Mesenteric fat pad (tissue), 1 donor: ENCODE data around the gene ATL1. TPM values are rescaled to one million over a fixed set of nuclear protein-coding genes. Genes with fewer than 3 reads are reported as not detected.
"Not testable (repeated sequence)": the region's sequence is repeated elsewhere in the genome, so short reads cannot be mapped to it uniquely, and the experiment has no call there.

Experiments
- DNase-seq: peaks from one replicate; pipeline ENCODE4 v3.0.0-alpha.2; 2020; ENCODE audit warnings: low spot score
- total RNA-seq: library from RNA; stranded (reverse); fragmentation: NEBNext Ultra II Directional; extraction: Animal tissue kit (Norgen Biotek cat#: 25700); gene quantifications from one replicate; pipeline ENCODE4 v1.2.1, GENCODE V29; 2021
- donor health status: DM: yes; HTN: yes; CAD: no.

ATL1 gene
- total RNA-seq, 1 donor from 2014 or later: 3.6 TPM

DNA sequence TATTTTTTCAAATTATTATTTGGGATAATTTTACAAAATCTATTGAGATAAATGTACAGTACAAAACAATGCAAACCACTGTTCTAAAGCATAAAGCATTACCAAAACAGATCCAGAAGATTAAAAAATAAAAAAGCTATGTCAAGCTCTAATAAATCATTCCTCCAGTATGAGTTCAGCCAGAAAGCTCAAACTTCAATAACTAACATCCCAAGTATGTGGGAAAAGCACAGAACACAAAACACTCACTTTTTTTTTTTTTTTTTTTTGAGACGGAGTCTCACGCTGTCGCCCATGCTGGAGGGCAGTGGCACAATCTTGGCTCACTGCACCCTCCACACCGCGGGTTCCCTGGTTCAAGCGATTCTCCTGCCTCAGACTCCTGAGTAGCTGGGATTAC is 96.8 kb downstream of the ATL1 start:
- no peak for DNase-seq

DNA sequence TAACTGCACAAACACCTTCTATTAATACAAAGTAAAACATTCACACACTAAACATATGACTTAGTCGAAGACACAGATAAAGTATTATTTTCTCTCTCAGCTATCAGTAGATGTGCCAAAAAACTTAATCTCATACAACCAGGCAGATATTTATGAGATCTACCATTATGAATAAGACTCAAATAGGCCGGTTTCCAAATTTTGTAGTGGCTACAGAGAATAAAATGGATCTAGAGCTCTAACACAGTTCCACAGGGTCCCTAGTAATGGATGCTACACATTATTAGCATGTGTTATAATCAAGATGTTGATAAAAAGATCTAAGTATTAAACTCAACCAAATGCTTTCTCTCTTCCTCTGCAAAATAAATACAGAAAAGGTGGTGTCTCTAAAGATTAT is 97.8 kb downstream of the ATL1 start:
- no peak for DNase-seq

DNA sequence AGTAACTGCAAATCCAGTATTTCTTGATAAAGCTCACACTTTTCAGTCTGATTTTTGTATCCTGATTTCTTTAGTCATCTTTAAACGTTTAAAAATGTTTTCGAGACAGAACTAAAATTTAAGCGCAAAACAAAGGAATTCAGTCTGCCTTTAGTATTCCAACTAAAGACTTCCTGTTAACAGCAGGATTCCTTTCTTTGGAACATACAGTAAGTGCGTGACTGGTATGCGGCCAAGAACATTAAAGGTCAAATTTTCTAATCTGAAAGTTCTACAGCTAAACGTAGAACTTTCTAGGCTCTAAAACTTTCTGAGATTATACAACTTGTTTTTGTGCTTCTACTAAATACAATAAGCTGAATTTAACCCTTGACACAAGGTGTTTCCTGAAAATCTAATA is 98.3 kb downstream of the ATL1 start:
- DNase-seq: no peak

DNA sequence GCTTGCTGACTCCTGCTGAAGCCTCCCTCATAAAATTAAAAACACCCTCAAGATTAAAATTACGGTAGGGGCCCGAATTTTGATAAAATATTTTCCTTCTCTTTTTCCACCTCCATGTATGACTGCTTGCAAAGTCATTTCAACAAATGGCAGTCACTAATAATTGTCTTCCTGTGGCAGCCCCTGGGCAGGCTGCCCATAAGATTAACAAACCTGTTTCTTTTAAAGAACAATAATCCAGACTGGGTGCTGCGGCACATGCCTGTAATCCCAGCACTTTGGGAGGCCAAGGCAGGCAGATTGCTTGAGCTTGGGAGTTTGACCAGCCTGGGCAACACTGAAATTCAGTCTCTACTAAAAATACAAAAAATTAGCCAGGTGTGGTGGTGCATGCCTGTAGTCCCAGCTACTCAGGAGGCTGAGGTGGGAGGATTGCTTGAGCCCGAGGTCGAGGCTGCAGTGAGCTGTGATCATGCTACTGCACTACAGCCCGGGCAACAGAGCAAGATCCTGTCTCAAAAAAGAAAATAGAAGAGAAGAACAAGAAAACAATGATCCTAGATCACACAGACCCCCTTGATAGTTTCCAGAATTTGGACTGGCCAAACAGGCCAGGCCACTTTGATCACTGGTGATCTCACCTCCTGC is 99.5 kb downstream of the ATL1 start:
- no peak for DNase-seq

DNA sequence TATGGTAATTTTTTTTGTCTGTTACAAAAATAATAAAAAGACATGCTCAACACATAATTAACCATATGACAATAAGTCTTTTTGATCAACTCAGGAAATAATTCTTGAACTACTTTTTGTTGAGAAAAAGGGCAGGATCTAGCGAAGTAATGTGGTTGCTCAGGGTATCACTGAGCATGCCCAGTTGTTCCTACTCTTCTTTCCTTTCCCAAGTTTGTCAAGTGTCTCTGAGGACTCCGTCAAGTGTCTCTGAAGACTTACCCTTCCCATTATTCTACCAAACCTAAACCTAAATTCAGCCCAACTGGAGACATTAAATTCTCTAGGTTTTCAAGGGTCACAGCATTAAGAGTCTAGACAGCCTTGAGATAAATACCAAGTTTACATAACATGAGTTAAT is 104.6 kb downstream of the ATL1 start:
- DNase-seq: not testable (repeated sequence)

DNA sequence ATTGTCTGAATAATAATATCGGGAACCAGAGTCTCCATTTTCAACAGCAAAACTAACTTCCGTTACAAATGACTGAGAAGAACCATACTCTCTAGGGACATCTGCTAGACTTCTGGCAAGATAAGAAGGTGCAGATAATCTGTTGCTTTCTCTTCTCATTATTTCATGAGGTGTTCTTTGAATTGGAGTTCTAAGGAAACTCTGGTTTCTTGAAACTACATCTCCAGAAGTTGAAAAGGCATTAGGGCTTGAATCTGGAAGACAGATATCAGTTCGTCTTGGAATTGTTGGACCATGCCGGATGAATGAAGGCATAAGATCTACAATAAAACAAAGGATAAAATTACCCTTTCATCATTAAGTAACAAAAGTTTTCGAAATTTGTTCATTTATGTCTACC is 105.4 kb downstream of the ATL1 start:
- DNase-seq: not testable (repeated sequence)

DNA sequence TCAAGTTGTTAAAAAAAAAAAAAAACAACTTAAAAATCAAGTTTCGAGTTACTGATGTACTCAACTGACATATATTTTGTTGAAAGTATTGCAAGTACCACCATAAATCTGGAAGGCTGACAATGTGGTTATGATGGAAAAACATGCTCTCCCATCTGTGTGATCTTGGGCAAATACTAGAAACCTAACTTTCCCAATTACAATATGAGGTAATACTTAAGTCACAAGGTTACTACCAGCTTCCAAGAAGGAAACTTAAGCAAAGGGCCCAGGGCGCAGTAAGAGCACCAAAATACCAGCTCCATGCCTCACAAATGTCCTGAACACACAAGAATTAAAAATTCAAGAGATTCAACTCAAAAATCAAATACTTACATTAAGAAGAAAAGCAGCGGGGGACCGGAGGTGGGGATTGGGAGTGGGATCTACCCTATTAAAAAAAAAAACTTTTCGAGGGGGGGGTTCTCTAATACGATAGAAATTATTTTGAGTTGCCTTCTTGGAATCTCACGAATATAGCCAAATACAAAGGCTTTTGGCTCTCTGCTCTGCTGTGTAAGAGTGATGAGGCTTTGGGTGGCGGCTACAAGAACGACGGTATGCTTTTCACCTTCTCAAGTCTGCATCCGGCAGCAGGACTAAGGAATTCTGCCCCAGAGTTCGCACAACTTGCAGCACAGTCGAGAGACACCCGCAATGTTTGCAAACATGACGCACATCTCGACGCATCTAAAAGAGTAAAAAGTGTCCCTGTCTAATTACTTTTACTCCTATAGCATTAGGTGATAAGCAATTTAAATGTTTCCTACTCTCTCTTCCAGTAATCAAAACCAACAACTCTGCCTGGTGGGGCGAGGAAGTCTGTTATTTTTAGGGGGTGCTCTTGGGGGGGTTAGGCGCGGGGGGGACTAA is 107.1 kb downstream of the ATL1 start:
- DNase-seq: no peak

DNA sequence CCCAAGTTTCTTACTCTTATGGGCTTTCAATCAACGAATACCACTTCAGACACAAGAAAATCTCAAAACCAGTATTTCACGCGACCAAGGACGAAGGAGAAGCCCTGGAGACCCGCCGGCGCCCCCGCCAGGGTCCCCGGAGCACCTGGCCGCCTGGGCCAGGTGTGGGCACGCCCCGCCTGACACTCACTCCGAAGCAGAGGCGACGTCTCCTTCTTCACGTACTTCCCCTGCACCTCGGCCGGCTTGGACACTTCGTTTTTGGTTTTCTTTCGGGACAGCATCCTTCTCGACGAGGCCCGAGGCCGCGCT is 107.7 kb downstream of the ATL1 start:
- no peak for DNase-seq

DNA sequence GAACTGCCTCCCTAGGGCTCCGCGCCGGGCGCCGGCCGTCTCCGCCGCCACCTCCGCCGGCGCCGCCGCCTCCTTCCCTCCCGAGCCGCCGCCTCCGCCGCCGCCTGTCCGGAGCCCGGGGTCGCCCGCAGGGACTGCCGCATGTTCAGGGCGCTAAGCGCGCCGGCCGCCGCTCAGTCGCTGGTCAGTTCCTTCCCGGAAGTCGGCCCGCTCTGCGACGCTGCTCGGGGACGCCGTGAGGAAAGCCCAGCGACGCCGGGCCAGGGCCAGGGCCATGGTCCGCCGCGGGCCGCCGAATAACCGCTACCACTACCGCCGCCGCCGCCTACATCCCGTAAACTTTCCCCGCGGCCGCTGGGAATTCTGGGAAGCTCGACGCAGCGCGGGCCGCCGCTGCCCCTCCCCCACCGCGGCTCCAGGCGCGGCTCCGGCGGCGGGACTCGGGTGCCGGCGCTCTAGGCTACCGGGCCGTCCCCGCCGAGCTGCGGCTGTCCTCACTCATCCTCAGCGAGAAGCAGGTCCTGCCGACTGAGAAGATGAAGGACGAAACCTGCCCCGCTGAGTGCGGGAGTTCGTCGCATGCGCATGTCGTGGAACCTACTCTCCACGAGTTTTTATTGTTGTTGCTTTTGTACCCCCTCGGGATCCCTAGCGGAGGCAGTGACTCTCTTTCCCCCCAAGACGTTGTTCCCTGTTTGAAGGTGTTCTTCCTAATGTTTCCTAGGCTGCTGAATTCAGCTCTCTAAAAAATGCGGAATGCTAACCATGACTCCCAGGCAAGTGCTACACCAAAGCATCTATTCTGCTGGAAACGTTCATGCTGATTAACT is 108.3 kb downstream of the ATL1 start, which contains the start of gene SAV1:
Gene SAV1, minus strand, starts transcription at position 311 of the 830 bp plus-strand sequence. CDS start 339 bp downstream, outside the sequence.
- DNase-seq: peak; percentile 96

DNA sequence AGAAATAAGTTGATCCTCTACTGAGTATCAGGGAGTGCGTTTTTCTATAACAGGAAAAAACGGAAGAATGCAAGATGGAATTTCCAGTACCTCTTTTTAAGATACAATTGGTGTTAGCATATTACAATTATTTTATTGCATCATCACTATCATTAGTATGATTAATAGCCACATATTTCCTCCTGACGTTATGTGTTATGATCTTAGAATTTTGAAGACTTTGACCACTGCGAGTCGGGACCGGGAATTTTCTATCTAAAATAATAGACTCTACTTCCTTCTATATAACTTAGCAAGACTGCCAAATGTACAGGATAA is 108.8 kb downstream of the ATL1 start:
- no peak for DNase-seq

DNA sequence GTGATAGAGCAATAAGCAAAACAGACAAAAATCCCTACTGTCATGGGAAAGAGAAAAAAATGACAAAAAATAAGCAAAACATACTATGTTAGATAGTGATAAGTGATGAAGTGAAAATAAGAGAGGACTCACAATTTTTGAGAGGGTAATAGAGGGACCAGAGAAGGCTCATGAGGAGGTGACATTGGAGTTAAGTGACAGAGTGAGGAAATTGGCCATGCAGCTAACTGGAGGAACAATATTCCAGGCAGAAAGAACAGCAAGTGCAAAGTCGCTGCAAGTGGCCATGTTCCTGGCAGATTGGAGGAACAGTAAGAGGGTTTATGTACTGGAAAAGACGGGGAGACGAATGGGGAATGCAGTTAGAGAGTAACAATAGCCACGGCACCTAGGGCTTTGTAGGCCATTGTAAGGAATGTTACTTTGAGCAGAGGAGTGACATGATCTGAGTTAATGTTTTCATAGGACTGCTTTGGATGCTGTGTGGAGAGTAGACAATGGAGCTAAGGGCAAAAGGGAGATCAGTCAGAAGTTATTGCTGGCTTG is 109.6 kb downstream of the ATL1 start:
- no peak for DNase-seq

DNA sequence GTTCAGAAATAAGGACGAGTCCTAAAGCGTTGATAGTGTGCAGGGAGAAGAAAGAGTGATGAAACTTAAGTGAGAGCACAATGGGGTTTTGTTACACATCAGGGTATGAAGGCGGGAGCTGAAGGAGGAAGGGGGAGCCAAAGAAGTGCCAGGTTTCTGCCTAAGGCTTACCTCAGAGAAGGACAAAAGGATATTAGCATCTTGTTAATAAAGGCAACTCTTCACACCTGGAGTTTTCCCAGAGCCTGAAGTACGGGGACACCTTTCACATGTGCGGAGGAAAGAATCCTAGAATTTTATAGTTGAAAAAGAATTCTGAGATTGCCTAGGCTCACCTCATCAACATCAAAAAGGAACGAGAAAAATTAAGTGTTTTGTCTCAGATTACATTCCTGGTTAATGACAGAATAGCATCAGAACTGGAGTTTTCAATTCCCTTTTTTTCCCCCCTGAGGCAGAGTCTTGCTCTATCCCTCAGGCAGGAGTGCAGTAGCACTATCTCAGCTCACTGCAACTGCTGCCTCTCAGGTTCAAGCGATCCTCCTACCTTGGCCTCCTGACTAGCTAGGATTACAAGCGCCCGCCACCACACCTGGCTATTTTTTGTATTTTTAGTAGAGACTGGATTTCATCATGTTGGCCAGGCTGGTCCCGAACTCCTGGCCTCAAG is 110.4 kb downstream of the ATL1 start:
- DNase-seq: no peak

DNA sequence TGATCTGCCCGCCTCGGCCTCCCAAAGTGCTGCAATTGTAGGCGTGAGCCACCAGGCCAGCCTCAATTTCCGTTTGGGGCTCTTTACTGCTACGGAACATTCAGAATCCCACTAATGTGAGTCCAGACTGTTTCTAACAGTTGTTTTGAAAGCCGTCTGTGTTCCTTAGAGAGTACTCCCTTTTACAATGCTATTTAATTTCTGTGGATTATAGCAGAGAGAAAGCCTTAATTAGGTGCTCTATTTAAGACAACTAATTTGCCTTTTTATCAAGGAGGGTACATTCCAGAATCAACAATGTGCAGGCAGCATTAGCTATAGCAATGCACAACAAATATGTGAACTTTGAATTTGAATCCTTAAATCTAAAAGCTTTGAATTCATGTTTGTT is 110.9 kb downstream of the ATL1 start:
- no peak for DNase-seq

DNA sequence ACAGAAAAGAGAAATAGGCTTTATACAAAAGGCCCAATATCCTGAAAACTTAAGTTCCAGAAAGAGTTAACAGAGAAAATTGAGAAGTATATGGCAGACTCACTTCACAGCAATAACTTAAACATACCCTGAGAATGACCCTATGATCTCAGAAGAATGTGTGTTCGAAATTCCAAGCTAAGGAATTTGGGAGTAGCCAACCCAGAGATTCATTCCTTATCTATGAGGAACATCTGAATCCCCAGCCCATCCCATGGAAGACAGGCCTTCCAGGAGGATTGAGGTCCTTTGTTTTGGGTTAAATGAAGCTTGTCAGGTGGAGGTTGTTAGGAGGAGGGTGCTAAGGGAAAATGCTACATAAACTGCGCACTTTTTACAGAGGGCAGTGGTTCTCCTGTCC is 115.7 kb downstream of the ATL1 start:
- no peak for DNase-seq

DNA sequence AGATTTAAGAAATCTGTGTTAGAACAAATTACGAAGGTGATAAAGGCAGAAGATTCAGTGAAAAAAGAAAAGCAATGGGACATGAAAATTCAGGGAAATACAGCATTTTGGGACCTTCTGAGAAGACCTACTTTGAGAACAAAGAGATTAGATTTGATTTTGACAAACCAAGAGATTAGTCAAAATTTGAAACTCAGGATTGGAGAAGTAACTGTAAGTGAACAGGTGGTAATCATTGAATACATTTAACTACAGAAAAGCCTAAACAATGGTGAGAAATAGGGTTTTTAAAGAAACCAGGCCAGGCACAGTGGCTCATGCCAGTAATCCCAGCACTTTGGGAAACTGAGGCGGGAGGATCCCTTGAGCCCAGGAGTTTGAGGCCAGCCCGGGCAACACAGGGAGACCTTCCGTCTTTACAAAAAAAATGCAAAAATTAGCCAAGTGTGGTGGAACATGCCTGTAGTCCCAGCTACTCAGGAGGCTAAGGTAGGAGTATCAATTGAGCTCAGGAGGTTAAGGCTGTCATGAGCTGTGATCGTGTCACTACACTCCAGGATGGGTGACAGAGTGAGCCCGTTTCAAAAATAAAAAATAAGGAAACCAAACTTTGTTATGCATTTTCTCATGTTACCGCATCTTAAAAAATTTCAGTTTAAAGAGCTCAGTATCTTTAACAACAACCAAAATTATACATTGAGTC is 117.0 kb downstream of the ATL1 start:
- DNase-seq: no peak

DNA sequence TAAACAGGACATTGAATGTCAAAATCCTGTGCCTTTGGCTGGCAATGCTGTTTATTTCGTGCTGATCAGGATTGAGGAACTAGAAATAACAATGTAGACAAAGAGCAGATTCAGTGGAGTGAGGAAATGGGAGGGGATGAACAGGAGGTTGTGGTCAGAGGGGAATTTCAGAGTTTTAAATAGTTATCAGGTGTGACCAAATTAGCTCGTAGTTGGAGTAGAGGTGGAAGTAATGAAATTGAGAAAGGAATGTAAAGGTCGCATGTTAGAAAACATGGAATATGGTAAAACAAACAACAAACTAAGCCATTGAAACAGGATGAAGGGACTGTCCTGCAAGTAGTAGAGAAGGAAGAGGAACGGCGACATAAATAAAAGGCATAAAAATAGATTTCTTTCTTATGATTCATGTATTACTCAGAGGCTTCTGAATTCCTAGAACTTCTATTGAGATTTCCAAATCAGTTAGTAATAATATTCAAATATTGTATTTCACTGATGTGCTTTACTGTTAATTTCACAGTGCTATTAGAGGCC is 117.7 kb downstream of the ATL1 start:
- DNase-seq: no peak

DNA sequence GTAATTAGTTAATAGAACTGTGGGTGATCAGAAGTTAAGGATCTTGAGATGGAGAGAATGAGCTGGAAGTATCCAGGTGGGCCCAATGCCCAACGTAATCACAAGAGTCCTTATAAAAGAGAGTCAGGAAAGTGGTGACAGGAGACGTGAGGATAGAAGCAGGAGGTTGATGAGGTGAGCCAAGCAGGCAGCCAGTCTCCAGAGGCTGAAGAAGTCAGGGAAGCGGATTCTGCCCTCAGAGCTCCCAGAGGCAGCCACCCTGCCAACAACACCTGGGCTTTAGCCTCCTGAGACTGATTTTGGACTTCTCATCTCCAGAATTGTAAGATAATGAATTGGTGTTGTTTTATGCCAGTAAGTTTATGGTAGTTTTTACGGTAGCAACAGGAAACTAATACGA is 118.2 kb downstream of the ATL1 start:
- DNase-seq: no peak

DNA sequence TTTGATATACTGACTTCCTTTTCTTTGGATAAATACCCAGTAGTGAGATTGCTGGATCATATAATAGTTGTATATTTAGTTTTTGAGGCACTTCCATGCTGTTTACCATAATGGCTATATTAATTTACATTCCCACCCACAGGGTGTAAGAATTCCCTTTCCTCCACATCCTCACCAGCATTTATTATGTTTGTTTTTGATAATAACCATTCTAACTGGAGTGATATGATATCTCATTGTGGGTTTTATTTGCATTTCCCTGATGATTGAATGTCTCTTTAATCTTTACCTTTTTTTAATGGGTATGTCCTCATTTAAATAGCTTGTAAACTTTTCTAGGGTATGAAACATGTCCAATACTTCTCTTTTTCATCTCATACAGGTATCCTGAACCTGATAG is 119.7 kb downstream of the ATL1 start:
- no peak for DNase-seq
